Activated T-cell treated with anti-CD3 and anti-CD28 coated beads for 1 hour (primary cell): ENCODE measurements around the gene BICRA.

ENCODE experiments used
- DNase-seq: peaks from one replicate; pipeline ENCODE4 v3.0.0-alpha.2; 2020; ENCODE audit warnings: low read depth

The BICRA gene

DNA sequence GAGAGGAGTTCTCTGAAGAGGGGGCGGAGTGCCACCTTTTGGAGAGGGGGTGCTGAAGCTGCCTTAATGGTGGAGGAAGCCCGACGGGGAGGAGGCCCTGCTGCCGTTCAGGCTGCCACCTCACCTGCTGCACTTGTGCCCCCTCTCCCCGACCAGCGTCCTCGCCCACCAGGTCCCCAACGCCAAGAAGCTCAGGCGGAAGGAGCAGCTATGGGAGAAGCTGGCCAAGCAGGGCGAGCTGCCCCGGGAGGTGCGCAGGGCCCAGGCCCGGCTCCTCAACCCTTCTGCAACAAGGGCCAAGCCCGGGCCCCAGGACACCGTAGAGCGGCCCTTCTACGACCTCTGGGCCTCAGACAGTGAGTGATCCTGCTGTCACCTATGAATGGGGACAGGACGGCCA, 141.8 kb downstream of the BICRA start:
- DNase-seq: no peak

DNA sequence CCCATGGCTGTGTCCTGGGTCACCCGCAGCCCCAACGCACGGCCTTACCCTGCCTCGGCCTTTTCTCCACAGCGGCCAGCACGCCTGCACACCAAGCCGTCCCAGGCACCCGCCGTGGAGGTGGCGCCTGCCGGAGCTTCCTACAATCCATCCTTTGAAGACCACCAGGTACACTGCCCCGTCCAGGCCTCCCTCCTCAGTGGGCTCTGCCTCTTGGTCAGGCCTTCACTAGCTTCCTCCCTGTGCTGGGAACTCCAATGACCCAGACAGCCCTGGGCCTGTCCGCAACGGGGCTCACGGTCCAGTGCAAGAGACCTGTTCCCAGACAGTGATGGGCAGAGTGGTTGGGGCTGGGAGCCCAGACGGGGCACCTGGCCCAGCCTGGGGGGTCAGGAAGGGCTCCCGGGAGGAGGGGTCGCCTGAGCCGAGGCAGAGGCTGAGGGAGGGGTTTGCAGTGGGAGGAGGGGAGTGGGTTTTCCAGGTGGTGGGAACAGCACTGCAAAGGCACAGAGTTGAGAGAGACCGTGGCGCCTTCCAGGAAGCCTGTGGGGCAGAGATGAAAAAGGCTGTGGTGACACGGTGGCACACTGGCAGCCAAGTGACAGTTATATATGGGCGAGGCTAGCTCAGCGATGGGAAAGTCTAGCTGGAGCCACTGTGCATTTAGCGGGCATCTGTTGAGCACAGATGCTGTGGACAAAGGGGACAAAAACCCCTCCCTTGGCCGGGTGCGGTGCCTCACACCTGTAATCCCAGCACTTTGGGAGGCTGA, 143.7 kb downstream of the BICRA start:
- no peak for DNase-seq
